Heart left ventricle (tissue), 16 donors: ENCODE results near the gene BRD1. TPM values are rescaled to one million over a fixed set of nuclear protein-coding genes. Genes with fewer than 3 reads are reported as not detected.
A peak's percentile ranks its signal among the peaks of the same experiment; 100 is the strongest.
"Not testable (repeated sequence)": the region's sequence is repeated elsewhere in the genome, so short reads cannot be mapped to it uniquely, and the experiment has no call there.

Experiments used
- ATAC-seq, 4 donors: fragments of 200-7000 bp; cut with Tn5 transposase; one replicate each; pipeline ENCODE4 v1.9.1; 2020 to 2022; ENCODE audit warnings: moderate library complexity in 4 of 4, mild to moderate bottlenecking in 3 of 4, moderate number of reproducible peaks in 1 of 4
- DNase-seq, 5 donors: peaks; one replicate each; pipeline ENCODE4 v3.0.0-alpha.2; 2020
- H3K27ac ChIP-seq, 12 donors: fragments of 200-600 bp; sonication (generic) in 4 of 12; one replicate each; pipeline versions ENCODE4 v1.5.0 to v1.8.0; 2016 to 2022; ENCODE audit warnings: mild to moderate bottlenecking in 2 of 12
- H3K27me3 ChIP-seq, 9 donors: fragments of 200-600 bp; sonication (generic) in 2 of 9; one replicate each; pipeline versions ENCODE4 v1.5.1 to v1.8.0; 2016 to 2022; ENCODE audit warnings: mild to moderate bottlenecking in 3 of 9
- H3K36me3 ChIP-seq, 9 donors: fragments of 200-600 bp; sonication (generic) in 2 of 9; one replicate each; pipeline versions ENCODE4 v1.5.0 to v1.8.0; 2018 to 2022; ENCODE audit warnings: mild to moderate bottlenecking in 2 of 9
- H3K4me1 ChIP-seq, 12 donors: fragments of 200-600 bp; sonication (generic) in 4 of 12; one replicate each; pipeline versions ENCODE4 v1.5.0 to v1.8.0; 2016 to 2022; ENCODE audit warnings: mild to moderate bottlenecking in 3 of 12
- H3K4me3 ChIP-seq, 12 donors: fragments of 200-600 bp; sonication (generic) in 4 of 12; one replicate each; pipeline versions ENCODE4 v1.5.0 to v1.8.0; 2017 to 2022; ENCODE audit warnings: mild to moderate bottlenecking in 9 of 12, moderate library complexity in 4 of 12
- H3K9me3 ChIP-seq, 12 donors: fragments of 200-600 bp; sonication (generic) in 4 of 12; one replicate each; pipeline versions ENCODE4 v1.5.0 to v1.8.0; 2016 to 2022; ENCODE audit warnings: mild to moderate bottlenecking in 1 of 12
- CTCF ChIP-seq, 12 donors: fragments of 200-600 bp; sonication (generic) in 4 of 12; IDR thresholded peaks; one replicate each; pipeline versions ENCODE4 v1.5.0 to v1.8.0; 2018 to 2022; ENCODE audit warnings: antibody characterized with exemption in 12 of 12, mild to moderate bottlenecking in 5 of 12
- POLR2A ChIP-seq, 2 donors: fragments of 450-650 bp; IDR thresholded peaks; one replicate each; pipeline ENCODE4 v1.6.1; 2017; ENCODE audit warnings: antibody characterized with exemption in 2 of 2, mild to moderate bottlenecking in 2 of 2, moderate library complexity in 2 of 2
- WGBS, 4 donors: extraction: QIAGEN DNeasy Blood & Tissue Kit in 2 of 4; methylation state at CpG; one replicate each; pipeline versions ENCODE4 v1.1.5 to v1.1.7; 2013 to 2018; 5-methylcytosine and 5-hydroxymethylcytosine counted together
- intact Hi-C, 10 donors: fragments of 100-400 bp; cut with DNase I; formaldehyde crosslinking; loops; one replicate each; pipeline versions ENCODE4 v1.11.1 to v1.14.2; 2022
- polyA plus RNA-seq, 2 donors: library from polyadenylated mRNA; stranded (reverse); fragments of 200-250 nt; gene quantifications; one replicate each; pipeline ENCODE4 v1.2.3, GENCODE V29; 2013
- total RNA-seq, 9 donors: library from RNA; depleted of rRNA in 2 of 9; stranded (reverse); fragments of >200 nt in 2 of 9; fragmentation: NEBNext Ultra II Directional in 3 of 9; extraction: Animal tissue kit (Norgen Biotek cat#: 25700) in 3 of 9; gene quantifications; one replicate each; pipeline versions ENCODE4 v1.1.0 to v1.2.4, GENCODE V29; 2016 to 2023
- donor health status: ischemic (EF 13 %, LVEDD 7.1; RV severe dilation, severe dysfunction).
- donor health status: healthy with polysubstance abuse.
- donor health status: DM: no; HTN: yes; CAD: no.
- donor health status: DM: no; HTN: no; CAD: no.
- donor health status: ischemic (EF 25% LVEDD 6.9; RV normal size, moderate dysfunction).
- donor health status: ischemic (EF 25% LVEDD 5.7; RV mildly dilated, moderate dysfunction).
- donor health status: healthy.
- donor health status: DM: yes; HTN: yes; CAD: no.
- donor health status: ischemic (EF 35%, LVEDD 5.7; RV mildly dilated, moderate dysfunction).
- donor health status: nonischemic (EF 11% LVEDD 7.7; RV severe dilation, severe dysfunction).
- donor health status: DM: yes; HTN: yes; CAD: no.
- donor health status: PGD.
- donor health status: ischemic (EF 29% LVEDD 5.4; RV normal size, mild dysfunction).
- donor health status: nonischemic (EF 23%, LVEDD 6.1; RV moderate dilation, normal function).

The BRD1 gene
- total and polyA plus RNA-seq, 11 donors, result 12.0 to 27.0 (median 17.2) TPM

GRCh38 chr22:49853981-49854831 lies 26.5 kb upstream of the BRD1 start:
- DNase-seq, result peak in 4 of 5 donors; percentile 23 to 50 (median 41)
- H3K27me3 ChIP-seq, result peaks cover 7 to 16% (median 13%) of the 10 kb centered on the region in 9 donors
- H3K4me3 ChIP-seq, result peak overlapping the region; percentile 48 to 95 (median 69)
- no peak for ATAC-seq
- peaks cover 0 to 3% (median 0%) of the 10 kb centered on the region in 9 donors for H3K36me3 ChIP-seq
- peaks cover 6 to 38% (median 24%) of the 10 kb centered on the region in 12 donors for H3K4me1 ChIP-seq
- H3K9me3 ChIP-seq, result no peaks in the 10 kb centered on the region
- no peak for TF ChIP-seq POLR2A (IDR thresholded peaks at IDR 0.05)
- no peak for TF ChIP-seq CTCF (IDR thresholded peaks at IDR 0.05)
- intact Hi-C loops, result loop anchor here in 4 of 10 donors (2.0 to 10.0 kb wide), 7 partner anchors 25 to 65 kb away; partner anchors contain the start of genes ALG12 (in 3 of the 4) and CRELD2 (in 3 of the 4)
- H3K27ac ChIP-seq, result peak overlapping the region in 11 of 12 donors; percentile 33 to 80 (median 65)
- 1 to 2% (median 1%) methylated on average over 37 to 101 of the region's 101 CpGs for WGBS, 4 donors

DNA sequence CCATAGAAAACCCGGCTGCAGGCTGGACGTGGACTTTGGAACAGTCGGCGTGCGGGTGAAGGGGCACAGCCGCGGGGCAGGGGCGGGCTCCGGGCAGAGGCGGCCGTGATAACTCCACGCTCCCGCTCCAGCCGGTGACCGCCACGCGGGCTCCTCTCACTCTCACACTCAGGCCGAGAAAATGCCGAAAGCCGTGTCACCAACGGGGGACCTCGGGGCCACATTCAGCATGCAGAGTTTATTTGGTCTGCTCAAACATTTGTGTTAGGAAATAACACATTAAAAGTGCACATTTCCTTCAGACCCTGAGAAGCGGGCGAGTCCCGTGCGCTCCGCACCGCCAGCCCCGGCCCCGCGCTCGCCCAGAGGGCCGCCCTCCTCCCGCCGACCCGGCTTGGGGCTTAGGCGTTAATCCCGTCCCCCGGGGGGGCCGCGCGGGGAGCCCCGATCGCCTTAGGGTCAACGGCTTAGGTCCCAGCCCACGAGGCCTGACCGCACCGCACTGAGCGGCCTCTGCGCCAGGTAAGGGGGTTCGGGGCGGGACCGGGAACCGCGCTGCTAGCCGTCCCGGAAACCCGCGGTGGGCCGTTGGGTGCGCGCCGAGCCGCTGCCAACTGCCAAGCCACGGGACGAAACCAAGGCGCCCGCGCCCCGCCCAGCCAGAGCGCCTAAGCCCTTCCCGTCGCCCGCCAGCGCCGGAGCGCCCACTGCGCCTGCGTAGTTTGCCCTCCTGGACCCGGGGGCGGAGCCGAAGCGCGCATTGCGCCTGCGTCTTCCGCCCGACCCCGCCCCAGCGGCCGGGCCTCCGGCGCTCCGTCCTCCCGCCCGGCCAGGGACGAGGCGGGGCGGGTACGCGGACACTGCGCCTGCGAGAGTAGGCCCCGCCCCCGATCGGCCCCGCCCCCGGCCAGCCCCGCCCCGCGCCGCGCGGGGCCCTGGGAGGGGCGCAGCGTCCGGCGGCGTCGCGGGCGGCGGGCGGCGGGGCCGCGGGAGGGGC lies 25.5 kb upstream of the BRD1 start, which contains the start of gene ZBED4:
Gene ZBED4, plus strand, starts transcription at position 947 of the 997 bp plus-strand sequence. CDS start 29,819 bp downstream, outside the sequence.
- peak within 1 kb of the TSS; percentile 79 to 97 (median 95) for H3K27ac ChIP-seq
- H3K36me3 ChIP-seq, result peaks cover 0 to 3% (median 0%) of the 10 kb centered on the region in 9 donors
- H3K4me1 ChIP-seq, result peaks cover 8 to 48% (median 30%) of the 10 kb centered on the region in 12 donors
- 0 to 1% (median 1%) methylated on average over 25 to 127 of the region's 127 CpGs for WGBS, 4 donors
- intact Hi-C loops, result loop anchor here in 4 of 10 donors (2.0 to 10.0 kb wide), 6 partner anchors 24 to 66 kb away; partner anchors contain the start of genes ALG12 (in 3 of the 4) and CRELD2 (in 3 of the 4)
- no peaks in the 10 kb centered on the region for H3K9me3 ChIP-seq
- H3K27me3 ChIP-seq, result peaks cover 15 to 26% (median 23%) of the 10 kb centered on the region in 9 donors
- no peak for TF ChIP-seq CTCF (IDR thresholded peaks at IDR 0.05)
- peak; percentile 12 to 88 for TF ChIP-seq POLR2A (IDR thresholded peaks at IDR 0.05)
- H3K4me3 ChIP-seq, result peak within 1 kb of the TSS; percentile 63 to 95 (median 85)
- peak; percentile 94 to 96 (median 96) for ATAC-seq
- peak; percentile 97 to 100 (median 98) for DNase-seq

GRCh38 chr22:49852568-49852897 lies 24.9 kb upstream of the BRD1 start:
- Histone ChIP-seq H3K27me3 (peaks cover 22 to 33% (median 27%) of the 10 kb centered on the region in 9 donors), H3K4me1 (peaks cover 8 to 51% (median 30%) of the 10 kb centered on the region in 12 donors), H3K4me3 (peak overlapping the region in 11 of 12 donors; percentile 62 to 90 (median 83)), H3K27ac (peak overlapping the region in 9 of 12 donors; percentile 91 to 97 (median 95))
- intact Hi-C loops, result loop anchor here in 4 of 10 donors (2.0 to 10.0 kb wide), 6 partner anchors 24 to 66 kb away; partner anchors contain the start of genes ALG12 (in 3 of the 4) and CRELD2 (in 3 of the 4)
- not testable (repeated sequence) for ATAC-seq, DNase-seq, H3K9me3 ChIP-seq, H3K36me3 ChIP-seq
- 60 to 73% (median 67%) methylated on average over 13 of the region's 13 CpGs for WGBS, 4 donors
